CD1c-positive myeloid dendritic cell (primary cell): ENCODE measurements around the gene IL1RAPL2.
"Not testable (repeated sequence)": the region's sequence is repeated elsewhere in the genome, so short reads cannot be mapped to it uniquely, and the experiment has no call there.

Source experiments
- DNase-seq: peaks from one replicate; pipeline ENCODE4 v3.0.0-alpha.2; 2016; ENCODE audit errors: extremely low spot score

IL1RAPL2 gene

DNA sequence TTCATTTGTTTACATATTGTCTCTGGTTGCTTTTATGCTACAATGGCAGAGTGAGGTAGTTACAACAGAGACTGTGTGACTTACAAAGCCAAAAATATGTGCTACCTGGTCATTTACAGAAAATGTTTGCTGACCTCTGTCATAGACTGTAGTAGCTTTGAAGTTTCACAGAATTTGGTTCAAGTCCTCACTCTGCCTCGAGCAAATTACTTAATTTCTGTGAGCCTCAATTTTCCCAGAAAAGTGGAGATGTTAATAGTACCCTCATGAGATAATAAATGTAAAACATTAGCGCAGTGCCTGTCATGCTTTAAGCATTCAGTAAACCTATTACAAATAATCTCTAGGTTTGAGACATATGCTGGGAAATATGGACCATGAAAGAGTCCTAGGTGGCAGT, 1237.9 kb downstream of the IL1RAPL2 start:
- DNase-seq: no peak

DNA sequence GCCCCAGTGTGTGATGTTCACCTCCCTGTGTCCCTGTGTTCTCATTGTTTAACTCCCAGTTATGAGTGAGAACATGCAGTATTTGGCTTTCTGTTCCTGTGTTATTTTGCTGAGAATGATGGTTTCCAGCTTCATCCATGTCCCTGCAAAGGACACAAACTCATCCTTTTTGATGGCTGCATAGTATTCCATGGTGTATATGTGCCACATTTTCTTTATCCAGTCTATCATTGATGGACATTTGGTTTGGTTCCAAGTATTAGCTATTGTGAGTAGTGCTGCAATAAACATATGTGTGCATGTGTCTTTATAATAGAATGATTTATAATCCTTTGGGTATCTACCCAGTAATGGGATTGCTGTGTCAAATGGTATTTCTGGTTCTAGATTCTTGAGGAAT, 1239.7 kb downstream of the IL1RAPL2 start:
- DNase-seq: not testable (repeated sequence)

DNA sequence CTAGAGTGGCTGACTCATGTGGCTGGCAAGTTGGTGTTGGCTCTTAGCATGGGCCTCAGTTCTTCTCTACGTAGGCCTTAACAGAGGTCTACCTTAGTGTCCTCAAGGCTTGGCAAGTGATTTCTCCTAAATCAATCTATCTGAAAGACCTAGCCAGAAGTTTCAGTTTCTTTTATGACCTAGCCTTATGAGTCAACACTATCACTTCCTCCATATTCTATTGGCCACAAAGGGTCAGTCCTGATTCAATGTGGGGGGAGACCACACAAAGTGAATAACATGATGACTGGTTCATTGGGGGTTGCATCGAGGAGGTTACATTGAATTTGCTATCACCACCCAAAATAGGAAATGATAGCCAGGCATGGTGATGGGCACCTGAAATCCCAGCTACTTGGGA, 1250.5 kb downstream of the IL1RAPL2 start:
- no peak for DNase-seq
